Caco-2 (cell line): ENCODE data around the gene ISYNA1. TPM values are rescaled to one million over a fixed set of nuclear protein-coding genes. Genes with fewer than 3 reads are reported as not detected.
A peak's percentile ranks its signal among the peaks of the same experiment; 100 is the strongest.

Experiments
- BruUV-seq: library from RNA; stranded (reverse); fragments of 400-500 nt; replicated peaks from 2 replicates; lab custom pipeline; 2021; lab: Mats Ljungman, UMichigan
- CTCF ChIA-PET: fragments of 300-600 bp; sonication (Branson Sonifier 250); formaldehyde crosslinking; loops from one replicate; lab custom pipeline; 2022; ENCODE audit warnings: antibody characterized with exemption; lab: Charles Lee
- POLR2A ChIA-PET: fragments of 300-600 bp; sonication (Branson Sonifier 250); formaldehyde crosslinking; loops from one replicate; lab custom pipeline; 2022; ENCODE audit warnings: antibody characterized with exemption; lab: Charles Lee
- DNase-seq, 2 experiments: peaks; one replicate each; pipeline versions ENCODE4 v3.0.0 to v3.0.0-alpha.2; 2020 to 2022
- H3K27me3 ChIP-seq: replicated peaks from 2 replicates; pipeline ENCODE4 v1.6.0; 2011; ENCODE audit warnings: low read length; ENCODE audit not compliant: control insufficient read depth, insufficient read depth
- H3K36me3 ChIP-seq: 2 replicates; pipeline ENCODE4 v1.5.1; 2011; ENCODE audit warnings: low read length; ENCODE audit not compliant: control insufficient read depth, insufficient read depth
- H3K4me1 ChIP-seq: fragments of 250-450 bp; sonication (Bioruptor Pico); 2 replicates; pipeline ENCODE4 v1.5.1; 2020; ENCODE audit warnings: mild to moderate bottlenecking
- H3K4me3 ChIP-seq: 2 replicates; pipeline ENCODE4 v1.5.1; 2011; ENCODE audit warnings: low read depth, mild to moderate bottlenecking, control low read depth, low read length
- H3K9me3 ChIP-seq: fragments of 250-450 bp; sonication (Bioruptor Pico); 2 replicates; pipeline ENCODE4 v1.5.1; 2020; ENCODE audit warnings: mild to moderate bottlenecking, moderate library complexity
- H3K27ac Mint-ChIP-seq: one replicate; pipeline ENCODE4 v1.8.0; 2022; ENCODE audit warnings: mixed read lengths; ENCODE audit not compliant: unreplicated experiment
- H3K27me3 Mint-ChIP-seq: one replicate; pipeline ENCODE4 v1.8.0; 2022; ENCODE audit warnings: mixed read lengths; ENCODE audit not compliant: insufficient read depth, unreplicated experiment
- H3K36me3 Mint-ChIP-seq: one replicate; pipeline ENCODE4 v1.8.0; 2022; ENCODE audit warnings: mild to moderate bottlenecking, mixed read lengths; ENCODE audit not compliant: insufficient read depth, unreplicated experiment
- H3K4me1 Mint-ChIP-seq: one replicate; pipeline ENCODE4 v1.8.0; 2022; ENCODE audit warnings: low read depth, mixed read lengths; ENCODE audit not compliant: unreplicated experiment
- H3K4me3 Mint-ChIP-seq: one replicate; pipeline ENCODE4 v1.8.0; 2022; ENCODE audit warnings: mild to moderate bottlenecking, moderate library complexity, mixed read lengths; ENCODE audit not compliant: unreplicated experiment
- H3K9me3 Mint-ChIP-seq: one replicate; pipeline ENCODE4 v1.8.0; 2022; ENCODE audit warnings: mixed read lengths; ENCODE audit not compliant: unreplicated experiment
- CTCF ChIP-seq, 2 experiments: fragments of 200-600 bp in 1 of 2; IDR thresholded peaks; 1 replicate in 1 of 2; 2 replicates in 1 of 2; pipeline versions ENCODE4 v1.5.1 to v1.8.0; 2011 to 2022; ENCODE audit warnings: antibody characterized with exemption in 1 of 2, control low read depth in 1 of 2, inconsistent platforms in 1 of 2, low read depth in 1 of 2, low read length in 1 of 2, mild to moderate bottlenecking in 1 of 2, moderate library complexity in 1 of 2; ENCODE audit not compliant: insufficient read depth in 1 of 2, severe bottlenecking in 1 of 2, unreplicated experiment in 1 of 2
- intact Hi-C: fragments of 100-400 bp; cut with micrococcal nuclease; formaldehyde crosslinking; loops from one replicate; pipeline ENCODE4 v1.10.0; 2022; ENCODE audit not compliant: unreplicated experiment
- total RNA-seq: library from RNA; stranded (reverse); gene quantifications from 2 replicates; pipeline ENCODE4 v1.2.3, GENCODE V29; 2022

ISYNA1 gene
- total RNA-seq, 1 experiment from 2014 or later, result 65.3 TPM

- intact Hi-C loops, result no loop called here
Measured at GRCh38 chr19:18388100-18388959, 49.6 kb downstream of the ISYNA1 start.

GRCh38 chr19:18386543-18387271 is 51.2 kb downstream of the ISYNA1 start:
- peak in 1 of 2 experiments; percentile 56 for DNase-seq
- Mint-ChIP-seq H3K36me3 (peaks cover 64% of the 10 kb centered on the region), H3K4me3 (peak overlapping the region; percentile 85), H3K4me1 (peaks cover 6% of the 10 kb centered on the region), H3K27me3 (no peaks in the 10 kb centered on the region), H3K9me3 (no peaks in the 10 kb centered on the region), H3K27ac (peak overlapping the region; percentile 92)
- TSS peak; percentile 55 for BruUV-seq
- Histone ChIP-seq H3K36me3 (peaks cover 11% of the 10 kb centered on the region), H3K4me3 (peak overlapping the region; percentile 76), H3K4me1 (peaks cover 40% of the 10 kb centered on the region), H3K27me3 (no peaks in the 10 kb centered on the region), H3K9me3 (no peaks in the 10 kb centered on the region)
- TF ChIP-seq CTCF (IDR thresholded peaks at IDR 0.05; ENCODE audit: insufficient read depth in 1 of 2, low read depth in 1 of 2, low read length in 1 of 2, severe bottlenecking in 1 of 2, unreplicated experiment in 1 of 2), result no peak
- ChIA-PET POLR2A (interaction anchor here (1.2 to 1.8 kb wide), 2 partner anchors 15 to 105 kb away, joined by 15 to 16 read pairs; partner anchors contain the start of gene JUND), CTCF (interaction anchor here (0.5 to 2.1 kb wide), 7 partner anchors 11 to 438 kb away, joined by 3 to 10 read pairs (median 6); partner anchors contain the start of genes LRRC25 and SSBP4)
- intact Hi-C loops, result loop anchor here (2.0 kb wide), 1 partner anchor 14 kb away; no protein-coding TSS in a partner anchor

More at GRCh38 chr19:18388100-18388959, 49.6 kb downstream of the ISYNA1 start:
- DNase-seq, result no peak
- Mint-ChIP-seq H3K4me1 (peaks cover 6% of the 10 kb centered on the region), H3K4me3 (peak overlapping the region; percentile 85), H3K27me3 (no peaks in the 10 kb centered on the region), H3K36me3 (peaks cover 64% of the 10 kb centered on the region), H3K9me3 (no peaks in the 10 kb centered on the region), H3K27ac (no peak overlapping the region)
- Histone ChIP-seq H3K4me3 (peak overlapping the region; percentile 76), H3K4me1 (peaks cover 24% of the 10 kb centered on the region), H3K27me3 (no peaks in the 10 kb centered on the region), H3K9me3 (no peaks in the 10 kb centered on the region), H3K36me3 (peaks cover 11% of the 10 kb centered on the region)
- no TSS peak for BruUV-seq
- CTCF ChIA-PET, result interaction anchor here (0.6 to 0.7 kb wide), 7 partner anchors 24 to 568 kb away, joined by 3 to 6 read pairs (median 3); no protein-coding TSS in a partner anchor
- peak; percentile 36 to 73 for TF ChIP-seq CTCF (IDR thresholded peaks at IDR 0.05; ENCODE audit: insufficient read depth in 1 of 2, low read depth in 1 of 2, low read length in 1 of 2, severe bottlenecking in 1 of 2, unreplicated experiment in 1 of 2)
- POLR2A ChIA-PET, result interaction anchor here (0.7 to 0.8 kb wide), 2 partner anchors 20 to 107 kb away, joined by 3 to 4 read pairs; no protein-coding TSS in a partner anchor
